Measurements from ENCODE around the gene NR1D2.

NR1D2 gene

DNA sequence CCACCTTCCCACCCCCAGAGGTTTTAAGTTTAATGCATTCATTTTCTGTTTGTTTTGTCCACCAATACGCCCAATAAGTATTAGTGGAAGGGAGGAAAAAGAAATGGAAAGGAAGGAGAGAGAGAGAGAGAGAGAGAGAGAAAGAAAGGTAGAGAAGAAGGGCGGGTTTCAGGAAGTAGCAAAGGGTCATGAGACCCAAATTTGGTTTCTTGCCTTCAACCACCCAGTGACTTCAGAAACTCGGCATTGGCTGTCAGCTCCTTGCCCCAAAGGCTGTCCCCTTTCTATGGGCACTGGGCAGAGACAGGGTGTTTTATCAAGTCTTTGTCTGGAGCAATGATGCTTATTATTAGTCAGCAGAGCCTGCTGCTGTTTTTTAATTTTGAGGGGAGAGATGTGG is 13.5 kb upstream of the NR1D2 start:
- DNase-seq (ENCODE audit: low spot score), result no peak

DNA sequence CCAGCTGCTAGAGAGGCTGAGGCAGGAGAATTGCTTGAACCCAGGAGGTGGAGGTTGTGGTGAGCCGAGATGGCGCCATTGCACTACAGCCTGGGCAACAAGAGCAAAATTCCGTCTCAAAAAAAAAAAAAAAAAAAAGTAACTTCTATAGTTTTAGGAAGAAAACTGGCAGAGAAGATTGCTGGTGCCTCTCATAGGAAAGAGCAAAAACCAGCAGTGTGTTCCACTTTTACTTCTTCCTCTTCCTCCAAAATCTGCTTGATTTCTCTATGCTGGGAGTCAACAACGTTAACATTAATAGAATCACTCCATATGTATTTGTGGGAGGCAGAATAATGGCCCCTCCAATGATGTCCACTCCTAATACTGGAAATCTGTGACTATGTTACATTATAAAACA is 12.5 kb upstream of the NR1D2 start:
- DNase-seq (ENCODE audit: low spot score), result no peak

GRCh38 chr3:23934253-23934652 is 10.8 kb upstream of the NR1D2 start:
- no peak for DNase-seq (ENCODE audit: low spot score)

DNA sequence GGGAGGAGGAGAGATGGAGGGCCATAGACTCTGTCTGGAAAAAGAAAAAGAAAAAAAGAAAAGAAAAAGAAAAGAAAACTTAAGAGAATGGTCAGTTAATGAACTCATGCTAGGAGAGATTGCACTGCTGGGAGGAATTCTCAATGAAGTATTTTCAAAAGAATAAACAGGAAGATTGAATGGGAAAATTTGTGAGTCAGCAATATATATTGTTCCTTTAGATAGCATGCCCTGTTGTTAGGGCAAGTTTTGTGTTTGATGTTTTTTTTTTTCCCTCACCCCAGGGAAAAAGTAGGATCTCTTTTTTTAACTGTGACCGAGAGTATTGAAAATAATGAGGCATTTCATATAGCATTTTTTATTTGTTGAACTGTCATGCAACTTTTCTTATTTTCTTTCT is 7.8 kb upstream of the NR1D2 start:
- DNase-seq (ENCODE audit: low spot score), result no peak

DNA sequence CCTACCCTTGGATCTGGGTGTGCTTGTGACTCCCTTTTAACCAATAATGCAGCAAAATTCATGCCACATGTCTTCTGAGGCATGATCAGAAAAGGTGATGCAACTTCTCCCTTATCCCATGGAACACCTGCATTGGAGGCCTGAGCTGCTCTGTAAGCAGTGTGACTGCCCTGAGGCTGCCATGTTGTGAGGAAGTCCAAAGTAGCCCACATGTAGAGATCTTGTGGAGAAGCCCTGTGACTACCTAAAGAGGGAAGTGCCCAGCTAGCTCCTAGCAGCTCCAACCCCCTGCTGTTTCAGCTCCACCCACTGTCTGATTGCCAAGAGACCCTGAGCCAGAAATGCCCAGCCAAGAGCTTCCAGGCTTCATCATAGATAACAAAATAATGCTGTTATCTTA is 6.4 kb upstream of the NR1D2 start:
- no peak for DNase-seq (ENCODE audit: low spot score)

DNA sequence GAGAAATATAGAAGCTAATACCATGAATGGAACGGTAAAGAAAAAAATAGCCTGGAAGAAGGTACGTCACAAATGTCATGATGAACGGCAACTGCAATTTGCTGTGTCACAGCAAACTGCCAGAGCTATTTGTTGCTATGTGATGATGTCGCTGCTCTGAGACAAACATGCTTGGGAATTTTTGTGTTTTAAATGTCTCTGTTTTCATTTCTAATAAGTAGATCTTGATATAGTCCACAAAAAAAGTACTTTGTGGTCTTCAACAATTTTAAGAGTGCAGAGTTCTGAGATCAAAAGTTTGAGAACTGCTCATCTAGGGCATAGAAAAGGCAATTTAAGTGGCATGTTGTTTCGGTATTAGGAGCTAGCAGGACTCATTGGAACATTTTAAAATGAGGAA is 4.3 kb upstream of the NR1D2 start:
- DNase-seq (ENCODE audit: low spot score), result no peak

- DNase-seq (ENCODE audit: low spot score), result no peak
Measured at GRCh38 chr3:23941440-23941839, 3.6 kb upstream of the NR1D2 start.

- DNase-seq (ENCODE audit: low spot score), result no peak
Measured at GRCh38 chr3:23942546-23942945, 2.5 kb upstream of the NR1D2 start.

DNA sequence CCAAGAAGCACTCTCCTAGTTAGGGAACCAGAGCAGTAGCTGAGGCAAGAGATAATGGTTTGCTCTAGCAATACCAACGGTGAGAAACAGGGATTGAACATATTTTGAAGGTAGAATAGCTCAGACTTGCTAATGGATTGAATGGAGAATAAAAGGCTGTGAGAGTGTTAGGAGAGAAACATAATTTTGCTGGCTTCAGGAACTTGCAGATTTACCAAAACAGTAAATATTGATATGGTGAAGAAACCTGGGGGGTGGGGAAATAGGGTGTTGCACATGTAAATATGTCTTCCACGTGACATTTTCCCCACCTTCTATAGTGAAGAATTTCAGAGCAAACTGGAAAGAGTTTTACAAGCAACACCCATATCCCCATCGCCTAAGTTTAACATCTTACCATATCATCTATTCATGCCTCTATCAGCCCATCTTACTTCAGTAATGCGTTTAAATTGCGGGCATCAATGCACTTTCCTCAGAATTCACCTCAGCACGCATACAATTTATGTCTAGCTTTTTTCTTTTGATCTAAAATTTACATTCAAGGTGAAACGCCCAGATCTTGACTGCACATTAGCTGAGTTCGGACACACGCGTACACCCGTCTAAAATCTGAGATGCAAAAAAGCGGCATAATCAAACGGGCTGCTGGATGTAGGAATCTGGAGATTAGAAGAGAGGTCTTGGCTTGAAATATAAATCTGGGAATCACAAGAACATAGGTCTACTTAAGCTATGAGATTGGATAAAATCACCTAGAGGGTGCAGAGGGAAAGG is 891 bp upstream of the NR1D2 start:
- DNase-seq (ENCODE audit: low spot score), result peak; percentile 39

DNA sequence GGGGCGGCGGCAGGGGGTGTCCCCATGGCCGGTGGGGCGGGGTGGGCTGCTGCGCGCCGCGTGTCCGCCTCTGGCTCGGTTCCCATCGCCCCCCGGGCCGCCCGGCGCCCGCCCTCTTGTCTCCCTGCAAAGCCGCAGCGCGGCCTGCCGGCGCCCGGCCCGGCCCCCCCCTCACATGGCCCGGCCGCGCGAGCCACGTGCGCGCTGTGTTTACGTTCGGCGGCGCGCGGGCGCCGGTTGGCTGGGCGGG is 502 bp downstream of the NR1D2 start:
- DNase-seq (ENCODE audit: low spot score), result no peak

DNA sequence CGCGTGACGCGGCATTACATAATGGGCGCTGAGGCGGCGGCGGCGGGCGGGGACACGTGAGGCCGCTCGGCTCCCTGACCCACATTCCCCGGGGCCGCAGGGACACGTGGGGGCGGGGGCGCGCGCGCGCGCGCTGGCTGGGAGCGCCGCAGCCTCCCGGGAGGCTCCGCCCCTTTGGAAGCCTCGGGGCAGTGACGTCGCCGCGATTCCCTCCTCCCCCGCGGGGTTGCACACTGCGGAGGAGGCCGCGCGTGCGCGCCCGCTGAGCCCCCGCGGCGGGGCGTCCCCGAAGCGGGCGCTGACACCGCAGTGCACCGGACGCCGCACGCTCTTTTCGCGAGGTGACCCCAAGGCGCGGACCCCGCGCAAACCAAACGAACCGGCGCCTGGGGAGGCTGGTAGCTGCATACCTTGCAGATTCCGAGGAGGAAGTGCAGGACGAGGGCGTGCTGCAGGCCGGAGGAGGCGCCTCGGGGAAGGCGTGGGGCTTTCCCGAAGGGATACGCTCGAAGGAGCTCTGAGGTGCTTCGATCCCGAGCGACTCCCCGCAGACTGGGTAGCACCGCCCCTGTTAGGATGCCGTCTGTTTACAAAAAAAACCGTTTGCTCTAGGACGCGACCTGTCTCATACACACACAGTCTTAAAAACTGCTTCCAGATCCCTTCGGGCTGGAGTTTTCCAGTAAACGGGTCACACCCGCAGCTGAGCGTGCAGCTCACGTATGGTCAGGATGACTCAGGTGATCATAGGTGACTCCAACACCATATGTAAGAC is 1.0 kb downstream of the NR1D2 start:
- peak; percentile 96 for DNase-seq (ENCODE audit: low spot score)

- DNase-seq (ENCODE audit: low spot score), result no peak
Measured at GRCh38 chr3:23948761-23949160, 3.7 kb downstream of the NR1D2 start.

- no peak for DNase-seq (ENCODE audit: low spot score)
Measured at GRCh38 chr3:23949784-23950183, 4.7 kb downstream of the NR1D2 start.

- DNase-seq (ENCODE audit: low spot score), result peak; percentile 55
Measured at GRCh38 chr3:23950293-23950692, 5.2 kb downstream of the NR1D2 start.

- DNase-seq (ENCODE audit: low spot score), result peak; percentile 88
Measured at GRCh38 chr3:23952646-23953045, 7.6 kb downstream of the NR1D2 start.

- no peak for DNase-seq (ENCODE audit: low spot score)
Measured at GRCh38 chr3:23953523-23953922, 8.4 kb downstream of the NR1D2 start.

DNA sequence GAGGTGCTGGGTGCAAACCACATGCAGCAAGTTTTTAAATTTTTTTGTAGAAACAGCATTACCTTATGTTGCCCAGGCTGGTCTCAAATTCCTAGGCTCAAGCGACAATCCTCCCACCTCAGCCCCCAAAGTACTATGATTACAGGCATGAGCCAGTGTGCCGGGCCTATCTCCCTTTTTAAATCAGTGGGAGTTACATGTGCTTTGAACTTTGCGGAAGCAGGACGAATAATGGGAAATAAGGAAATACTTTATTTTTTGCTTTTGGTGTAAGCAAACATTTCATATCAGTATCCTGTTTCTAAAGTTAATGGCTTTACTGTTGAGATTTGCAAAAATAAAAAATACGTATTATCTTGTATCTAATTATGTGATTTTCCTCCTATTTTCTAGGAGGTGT is 9.1 kb downstream of the NR1D2 start:
- no peak for DNase-seq (ENCODE audit: low spot score)

- no peak for DNase-seq (ENCODE audit: low spot score)
Measured at GRCh38 chr3:23956701-23957100, 11.6 kb downstream of the NR1D2 start.

GRCh38 chr3:23959135-23959900 is 14.2 kb downstream of the NR1D2 start:
- no peak for DNase-seq (ENCODE audit: low spot score)

DNA sequence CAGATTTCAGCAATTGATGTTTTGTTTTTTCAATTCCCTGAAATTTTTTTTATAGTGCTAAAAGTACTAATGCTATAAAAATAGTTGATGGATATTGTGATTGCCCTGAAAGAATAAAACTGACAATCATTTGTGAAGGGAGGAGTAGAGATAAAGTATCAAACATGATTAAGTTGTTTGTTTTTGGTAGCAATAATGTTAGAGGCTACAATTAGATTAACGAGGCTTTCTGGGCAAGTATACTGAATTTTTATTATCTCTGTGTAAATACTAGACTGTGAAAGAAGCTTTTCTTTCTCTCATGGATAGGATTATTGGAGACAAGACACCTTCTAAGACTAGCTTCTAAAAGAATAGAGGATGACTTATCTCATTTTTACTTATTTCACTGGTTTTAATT is 15.6 kb downstream of the NR1D2 start:
- no peak for DNase-seq (ENCODE audit: low spot score)

DNA sequence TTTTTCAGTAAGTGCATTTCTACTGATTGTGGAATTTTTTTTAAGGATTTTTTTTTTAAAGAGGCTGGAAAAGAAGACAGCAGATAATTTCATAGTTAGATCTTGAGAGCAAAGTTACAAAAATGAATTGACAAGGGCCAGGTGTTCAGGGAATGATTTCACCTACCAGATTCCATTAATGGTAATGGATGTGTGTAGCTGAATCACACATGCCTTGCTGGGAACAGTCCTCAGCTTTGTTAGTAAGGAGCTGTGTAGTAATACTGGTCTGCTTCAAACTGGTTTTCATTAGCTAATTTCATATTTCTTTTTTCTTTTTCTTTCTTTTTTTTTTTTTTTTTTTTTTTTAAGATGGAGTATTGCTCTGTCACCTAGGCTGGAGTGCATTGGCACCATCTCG is 16.0 kb downstream of the NR1D2 start:
- DNase-seq (ENCODE audit: low spot score), result no peak

- DNase-seq (ENCODE audit: low spot score), result no peak
Measured at GRCh38 chr3:23961913-23962312, 16.8 kb downstream of the NR1D2 start.

GRCh38 chr3:23964537-23965235 is 19.6 kb downstream of the NR1D2 start:
- no peak for DNase-seq (ENCODE audit: low spot score)

Data from NAMALWA (cell line).